GM21526 (cell line): Measurements from ENCODE around the gene C3orf52.
A peak's percentile ranks its signal among the peaks of the same experiment; 100 is the strongest.

Experiments used
- ATAC-seq: cut with Tn5 transposase; IDR thresholded peaks from one replicate; pipeline ENCODE4 v1.9.1; 2021; ENCODE audit warnings: moderate library complexity; ENCODE audit not compliant: unreplicated experiment, low FRiP score

C3orf52 gene

GRCh38 chr3:112133626-112134334 is 47.6 kb downstream of the C3orf52 start:
- no peak for ATAC-seq

- ATAC-seq, result no peak
Observed at GRCh38 chr3:112134335-112135124, 48.3 kb downstream of the C3orf52 start.

- no peak for ATAC-seq
Observed at GRCh38 chr3:112136046-112136445, 49.9 kb downstream of the C3orf52 start.

GRCh38 chr3:112136959-112137693 is 50.9 kb downstream of the C3orf52 start:
- ATAC-seq, result no peak

GRCh38 chr3:112137781-112138180 is 51.6 kb downstream of the C3orf52 start:
- no peak for ATAC-seq

GRCh38 chr3:112138219-112138969 is 52.2 kb downstream of the C3orf52 start:
- no peak for ATAC-seq

- ATAC-seq, result no peak
Observed at GRCh38 chr3:112140584-112140983, 54.4 kb downstream of the C3orf52 start.

- ATAC-seq, result no peak
Observed at GRCh38 chr3:112141293-112141692, 55.1 kb downstream of the C3orf52 start.

GRCh38 chr3:112143251-112143650 is 57.1 kb downstream of the C3orf52 start:
- no peak for ATAC-seq

GRCh38 chr3:112143689-112144088 is 57.5 kb downstream of the C3orf52 start:
- ATAC-seq, result no peak

GRCh38 chr3:112149136-112149535 is 62.9 kb downstream of the C3orf52 start:
- no peak for ATAC-seq

GRCh38 chr3:112167758-112168157 is 81.6 kb downstream of the C3orf52 start:
- ATAC-seq, result peak; percentile 97
